GM18907 (cell line): ENCODE measurements around the gene CES5A.
"Not testable (repeated sequence)": the region's sequence is repeated elsewhere in the genome, so short reads cannot be mapped to it uniquely, and the experiment has no call there.

Experiments used
- ATAC-seq: cut with Tn5 transposase; IDR thresholded peaks from one replicate; pipeline ENCODE4 v1.9.1; 2021; ENCODE audit warnings: mild to moderate bottlenecking, moderate library complexity; ENCODE audit not compliant: unreplicated experiment

Gene CES5A

GRCh38 chr16:55876854-55877253, 1.7 kb upstream of the CES5A start:
- ATAC-seq, result no peak

DNA sequence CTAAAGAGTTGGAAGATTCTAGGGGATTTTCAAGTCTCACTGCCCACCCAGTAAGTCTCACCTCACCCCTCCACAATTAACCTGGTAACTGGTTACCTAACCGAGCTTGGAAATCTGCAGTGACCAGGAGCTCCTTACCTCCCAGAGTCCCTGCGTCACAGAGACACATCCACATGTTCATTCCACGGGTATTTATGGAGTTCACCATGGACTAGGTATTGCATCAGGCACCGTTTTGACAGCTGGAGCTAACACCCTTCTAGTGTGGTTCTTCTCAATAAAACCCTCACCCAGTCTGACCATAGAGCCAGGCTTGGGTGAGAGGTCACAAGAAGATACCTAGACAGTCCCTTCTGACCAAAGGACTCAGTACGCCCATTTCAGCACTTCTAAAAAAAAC, 2.1 kb downstream of the CES5A start:
- ATAC-seq, result no peak

- ATAC-seq, result no peak
These were observed 3.0 kb downstream of the CES5A start for GRCh38 chr16:55872130-55872529.

DNA sequence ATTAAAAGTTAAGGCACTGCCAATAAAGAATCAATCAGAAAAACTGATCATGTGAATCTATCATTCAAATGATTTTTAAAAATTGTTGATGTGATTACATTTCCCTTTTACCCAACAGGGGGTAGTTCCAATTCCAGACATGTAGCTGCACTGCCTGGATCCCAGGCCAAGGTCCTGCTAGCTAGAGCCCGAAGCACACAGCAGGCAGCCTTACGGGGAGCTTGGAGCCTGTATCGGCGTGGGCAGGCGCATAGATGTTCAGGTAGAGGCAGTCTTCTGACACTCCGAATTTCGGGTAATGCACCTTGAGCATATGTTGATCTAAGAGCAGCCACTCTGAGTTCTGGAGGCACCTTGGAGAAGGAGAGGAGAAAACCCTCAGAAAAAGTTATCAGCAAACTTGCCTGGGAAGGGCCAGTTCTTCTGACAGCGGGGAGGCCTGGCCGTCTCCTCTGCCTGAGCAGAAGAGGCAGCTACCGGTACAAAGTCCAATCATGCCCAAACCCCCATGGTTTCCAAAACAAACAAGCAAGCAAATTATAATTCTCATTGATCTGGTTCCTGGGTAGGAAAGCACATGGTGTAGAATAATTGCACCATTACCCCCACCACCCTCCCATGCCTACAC, 3.6 kb downstream of the CES5A start:
- no peak for ATAC-seq

DNA sequence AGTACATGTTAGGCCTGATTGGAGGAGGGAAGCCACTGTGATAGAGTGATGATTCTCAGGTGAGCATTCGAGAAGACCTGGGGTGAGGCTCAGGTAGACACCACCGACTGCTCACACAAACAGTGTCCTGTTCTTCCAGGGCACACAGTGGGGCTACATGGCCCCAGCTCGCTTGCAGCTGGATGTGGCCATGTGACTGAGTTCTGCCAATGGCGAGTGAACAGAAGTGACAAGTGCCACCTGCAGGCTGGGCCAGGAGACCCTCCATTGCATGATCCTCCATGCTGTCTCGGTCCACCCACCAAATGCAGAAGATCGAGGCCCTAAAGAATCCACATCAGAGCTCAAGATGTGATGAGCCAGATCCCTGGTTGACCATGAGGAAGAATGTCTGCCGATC, 6.2 kb downstream of the CES5A start:
- no peak for ATAC-seq

GRCh38 chr16:55868137-55868536, 7.0 kb downstream of the CES5A start:
- no peak for ATAC-seq

- no peak for ATAC-seq
These were observed 13.9 kb downstream of the CES5A start for GRCh38 chr16:55861288-55861687.

DNA sequence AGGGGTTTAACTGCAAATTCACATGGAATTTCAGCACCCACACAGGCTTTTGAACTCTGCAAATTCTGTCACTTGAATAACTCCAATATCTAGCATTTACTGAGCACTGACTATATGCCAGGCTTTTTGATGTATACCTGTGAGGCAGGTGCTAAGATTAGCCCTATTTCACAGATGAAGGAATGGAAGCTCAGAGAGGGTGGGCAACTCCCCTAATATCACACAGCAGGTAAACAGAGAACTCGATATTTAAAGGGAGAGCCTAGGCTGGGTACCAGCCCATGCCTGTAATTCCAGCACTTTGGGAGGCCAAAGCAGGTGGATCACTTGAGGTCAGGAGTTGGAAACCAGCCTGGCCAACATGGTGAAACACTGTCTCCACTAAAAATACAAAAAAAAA, 17.5 kb downstream of the CES5A start:
- ATAC-seq, result not testable (repeated sequence)

- ATAC-seq, result no peak
These were observed 18.2 kb downstream of the CES5A start for GRCh38 chr16:55856950-55857349.

- no peak for ATAC-seq
These were observed 22.1 kb downstream of the CES5A start for GRCh38 chr16:55853114-55853513.

DNA sequence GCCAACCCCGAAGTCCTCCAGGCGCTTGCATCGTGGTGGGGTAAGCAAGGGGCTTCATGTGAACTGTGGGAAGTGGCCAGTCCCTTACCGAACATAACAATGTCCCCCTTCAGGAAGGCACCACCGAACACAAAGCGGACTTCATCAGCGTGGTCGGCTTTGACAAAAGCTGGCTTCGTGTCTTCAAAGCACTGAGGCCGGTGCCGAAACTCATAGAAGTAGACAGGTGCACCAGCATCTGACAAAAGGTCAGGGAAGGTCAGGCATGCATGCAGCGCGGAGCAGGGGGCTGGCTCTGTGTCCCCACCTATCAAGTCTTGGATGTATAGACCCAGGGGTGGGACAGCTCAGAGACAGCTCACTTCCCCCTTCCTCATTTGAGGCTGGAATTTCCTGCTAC, 25.6 kb downstream of the CES5A start:
- no peak for ATAC-seq

GRCh38 chr16:55846598-55847346, 28.4 kb downstream of the CES5A start:
- no peak for ATAC-seq

DNA sequence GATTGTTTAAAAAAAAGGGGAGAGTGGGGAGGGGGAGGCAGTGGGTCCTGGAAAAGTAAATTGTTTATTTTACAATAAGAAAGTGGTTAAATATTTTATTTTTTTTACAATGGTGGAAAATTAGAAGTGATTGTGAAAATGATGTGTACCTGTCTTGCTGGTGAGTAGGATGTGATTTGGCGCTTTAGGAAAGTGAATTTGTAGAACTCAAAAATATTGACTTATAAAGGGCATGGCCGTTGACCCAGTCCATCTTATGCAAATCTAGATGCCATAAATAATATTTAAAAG, 32.1 kb downstream of the CES5A start:
- ATAC-seq, result no peak

- ATAC-seq, result peak; percentile 46
These were observed 32.6 kb downstream of the CES5A start for GRCh38 chr16:55842369-55843104.

- ATAC-seq, result no peak
These were observed 36.1 kb downstream of the CES5A start for GRCh38 chr16:55839115-55839514.

DNA sequence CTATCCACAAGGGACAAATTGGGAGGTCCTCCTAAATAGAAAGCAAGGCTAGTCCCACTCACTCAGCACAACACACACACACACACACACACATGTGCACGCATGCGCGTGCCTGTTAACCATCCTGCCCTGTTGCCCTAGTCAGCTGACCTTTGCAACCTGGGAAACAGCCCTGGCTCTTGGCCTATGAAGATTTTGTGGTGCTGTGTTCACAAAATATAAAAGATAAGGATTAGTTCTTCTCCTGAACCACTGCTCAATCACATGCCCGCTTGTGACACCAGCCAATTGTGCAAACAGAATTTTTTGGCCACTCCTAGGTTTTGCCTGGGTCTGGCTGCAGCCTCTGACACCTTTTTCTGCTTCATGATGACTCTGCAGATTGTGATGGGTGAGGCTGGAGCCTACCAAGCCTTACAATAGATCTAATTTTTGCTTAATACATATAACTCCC, 39.0 kb downstream of the CES5A start:
- no peak for ATAC-seq

DNA sequence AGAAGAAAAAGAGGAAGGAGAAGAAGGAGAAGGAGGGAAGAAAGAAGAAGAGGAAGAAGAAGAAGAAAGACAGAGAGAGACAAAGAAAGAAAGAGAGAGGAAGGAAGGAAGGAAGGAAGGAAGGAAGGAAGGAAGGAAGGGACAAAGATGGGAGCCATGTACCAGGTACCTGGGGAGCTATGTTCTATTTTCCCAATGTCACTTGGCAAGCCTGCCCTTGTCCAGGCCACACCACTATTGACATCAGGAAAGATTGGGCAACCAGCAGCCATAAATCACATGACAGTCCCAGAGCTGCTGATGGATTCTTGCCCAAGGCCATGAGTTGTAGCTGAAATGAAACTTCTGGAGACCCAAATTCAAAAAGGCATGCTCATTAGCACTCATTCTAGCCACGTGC, 39.6 kb downstream of the CES5A start:
- no peak for ATAC-seq

DNA sequence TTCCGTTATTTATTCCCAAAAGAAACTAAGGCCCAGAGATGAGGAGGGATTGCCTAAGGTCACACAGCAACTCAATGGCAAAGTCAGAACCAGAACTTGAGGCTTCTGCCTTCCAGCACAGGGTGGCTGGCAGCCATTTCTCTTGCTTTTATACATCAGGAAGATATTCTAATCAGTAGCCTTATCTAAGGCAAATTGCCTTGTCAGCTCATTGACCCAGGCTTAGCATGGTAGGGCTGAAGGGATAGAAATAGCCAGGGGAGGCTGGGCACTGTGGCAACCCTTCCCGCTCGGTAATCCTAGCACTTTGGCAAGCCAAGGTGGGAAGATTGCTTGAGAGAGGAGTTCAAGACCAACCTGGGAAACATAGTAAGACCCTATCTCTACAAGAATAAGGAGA, 40.0 kb downstream of the CES5A start:
- not testable (repeated sequence) for ATAC-seq

- peak; percentile 81 for ATAC-seq
These were observed 41.1 kb downstream of the CES5A start for GRCh38 chr16:55834049-55834448.

GRCh38 chr16:55832773-55833691, 42.1 kb downstream of the CES5A start, which contains the start of gene CES1:
Gene CES1, minus strand, starts transcription at chr16:55833096. Its CDS starts 41 bp downstream, at chr16:55833055.
- no peak for ATAC-seq

GRCh38 chr16:55832425-55832772, 42.8 kb downstream of the CES5A start:
- no peak for ATAC-seq
